Heart left ventricle (tissue), 16 donors: Measurements from ENCODE around the gene ZBTB38. TPM values are rescaled to one million over a fixed set of nuclear protein-coding genes. Genes with fewer than 3 reads are reported as not detected.
A peak's percentile ranks its signal among the peaks of the same experiment; 100 is the strongest.

Source experiments
- ATAC-seq, 4 donors: fragments of 200-7000 bp; cut with Tn5 transposase; one replicate each; pipeline ENCODE4 v1.9.1; 2020 to 2022; ENCODE audit warnings: moderate library complexity in 4 of 4, mild to moderate bottlenecking in 3 of 4, moderate number of reproducible peaks in 1 of 4
- DNase-seq, 5 donors: peaks; one replicate each; pipeline ENCODE4 v3.0.0-alpha.2; 2020
- H3K27ac ChIP-seq, 12 donors: fragments of 200-600 bp; sonication (generic) in 4 of 12; one replicate each; pipeline versions ENCODE4 v1.5.0 to v1.8.0; 2016 to 2022; ENCODE audit warnings: mild to moderate bottlenecking in 2 of 12
- H3K27me3 ChIP-seq, 9 donors: fragments of 200-600 bp; sonication (generic) in 2 of 9; one replicate each; pipeline versions ENCODE4 v1.5.1 to v1.8.0; 2016 to 2022; ENCODE audit warnings: mild to moderate bottlenecking in 3 of 9
- H3K36me3 ChIP-seq, 9 donors: fragments of 200-600 bp; sonication (generic) in 2 of 9; one replicate each; pipeline versions ENCODE4 v1.5.0 to v1.8.0; 2018 to 2022; ENCODE audit warnings: mild to moderate bottlenecking in 2 of 9
- H3K4me1 ChIP-seq, 12 donors: fragments of 200-600 bp; sonication (generic) in 4 of 12; one replicate each; pipeline versions ENCODE4 v1.5.0 to v1.8.0; 2016 to 2022; ENCODE audit warnings: mild to moderate bottlenecking in 3 of 12
- H3K4me3 ChIP-seq, 12 donors: fragments of 200-600 bp; sonication (generic) in 4 of 12; one replicate each; pipeline versions ENCODE4 v1.5.0 to v1.8.0; 2017 to 2022; ENCODE audit warnings: mild to moderate bottlenecking in 9 of 12, moderate library complexity in 4 of 12
- H3K9me3 ChIP-seq, 12 donors: fragments of 200-600 bp; sonication (generic) in 4 of 12; one replicate each; pipeline versions ENCODE4 v1.5.0 to v1.8.0; 2016 to 2022; ENCODE audit warnings: mild to moderate bottlenecking in 1 of 12
- POLR2A ChIP-seq, 2 donors: fragments of 450-650 bp; IDR thresholded peaks; one replicate each; pipeline ENCODE4 v1.6.1; 2017; ENCODE audit warnings: antibody characterized with exemption in 2 of 2, mild to moderate bottlenecking in 2 of 2, moderate library complexity in 2 of 2
- WGBS, 4 donors: extraction: QIAGEN DNeasy Blood & Tissue Kit in 2 of 4; methylation state at CpG; one replicate each; pipeline versions ENCODE4 v1.1.5 to v1.1.7; 2013 to 2018; 5-methylcytosine and 5-hydroxymethylcytosine counted together
- intact Hi-C, 10 donors: fragments of 100-400 bp; cut with DNase I; formaldehyde crosslinking; loops; one replicate each; pipeline versions ENCODE4 v1.11.1 to v1.14.2; 2022
- polyA plus RNA-seq, 2 donors: library from polyadenylated mRNA; stranded (reverse); fragments of 200-250 nt; gene quantifications; one replicate each; pipeline ENCODE4 v1.2.3, GENCODE V29; 2013
- total RNA-seq, 9 donors: library from RNA; depleted of rRNA in 2 of 9; stranded (reverse); fragments of >200 nt in 2 of 9; fragmentation: NEBNext Ultra II Directional in 3 of 9; extraction: Animal tissue kit (Norgen Biotek cat#: 25700) in 3 of 9; gene quantifications; one replicate each; pipeline versions ENCODE4 v1.1.0 to v1.2.4, GENCODE V29; 2016 to 2023
- TF ChIP-seq, protein P1 (sequence below), 12 donors: fragments of 200-600 bp; sonication (generic) in 4 of 12; IDR thresholded peaks; one replicate each; pipeline versions ENCODE4 v1.5.0 to v1.8.0; 2018 to 2022; ENCODE audit warnings: antibody characterized with exemption in 12 of 12, mild to moderate bottlenecking in 5 of 12
- donor health status: ischemic (EF 13 %, LVEDD 7.1; RV severe dilation, severe dysfunction).
- donor health status: healthy with polysubstance abuse.
- donor health status: DM: no; HTN: yes; CAD: no.
- donor health status: DM: no; HTN: no; CAD: no.
- donor health status: ischemic (EF 25% LVEDD 6.9; RV normal size, moderate dysfunction).
- donor health status: ischemic (EF 25% LVEDD 5.7; RV mildly dilated, moderate dysfunction).
- donor health status: healthy.
- donor health status: DM: yes; HTN: yes; CAD: no.
- donor health status: ischemic (EF 35%, LVEDD 5.7; RV mildly dilated, moderate dysfunction).
- donor health status: nonischemic (EF 11% LVEDD 7.7; RV severe dilation, severe dysfunction).
- donor health status: DM: yes; HTN: yes; CAD: no.
- donor health status: PGD.
- donor health status: ischemic (EF 29% LVEDD 5.4; RV normal size, mild dysfunction).
- donor health status: nonischemic (EF 23%, LVEDD 6.1; RV moderate dilation, normal function).

The ZBTB38 gene
- total and polyA plus RNA-seq, 11 donors = 15.5 to 189 (median 128) TPM

DNA sequence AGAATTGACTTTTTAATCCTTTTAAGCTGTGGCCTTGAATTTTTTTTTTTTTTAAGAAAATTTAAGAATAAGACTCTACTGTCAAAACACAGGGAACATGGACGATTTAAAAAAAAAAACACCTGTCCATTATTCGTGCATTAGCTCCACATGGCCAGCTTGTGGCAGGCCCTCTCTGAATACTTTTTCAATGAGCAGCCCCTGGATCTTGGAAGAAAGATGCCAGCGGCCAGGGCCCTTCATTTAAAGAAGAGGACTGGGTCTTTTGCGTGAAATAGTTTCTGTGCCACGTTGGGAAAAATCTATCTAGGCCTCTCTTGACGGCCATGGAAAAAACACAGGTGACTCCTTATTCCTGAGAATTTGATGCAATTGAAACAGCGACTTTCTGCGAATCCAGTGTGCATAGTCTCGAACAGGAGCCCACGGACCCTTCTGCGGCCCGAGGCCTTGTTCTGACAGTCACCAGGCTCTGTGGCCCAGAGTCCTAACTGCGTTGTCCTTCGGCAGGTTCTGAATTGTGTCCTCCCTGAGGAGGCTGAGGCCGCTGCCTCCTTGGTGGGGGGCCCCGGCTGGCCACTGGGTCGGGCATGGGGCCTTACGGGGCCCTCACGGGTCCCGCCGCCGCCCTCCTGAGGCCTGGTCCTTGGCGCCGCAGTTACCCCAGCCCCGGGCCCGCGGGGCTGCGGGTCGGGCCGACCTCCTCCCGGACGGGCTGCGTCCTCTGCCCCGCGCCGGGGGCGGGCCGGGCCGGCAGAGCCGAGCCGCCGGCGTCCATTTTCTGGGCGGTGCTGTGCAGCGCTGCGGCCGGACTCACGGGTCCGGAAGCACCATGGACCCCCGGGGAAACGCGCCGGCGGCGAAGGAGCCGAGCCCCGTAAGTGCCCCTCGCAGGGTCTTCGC is 33.5 kb downstream of the ZBTB38 start:
- H3K27me3 ChIP-seq = no peaks in the 10 kb centered on the region
- peaks cover 0 to 4% (median 0%) of the 10 kb centered on the region in 12 donors for H3K9me3 ChIP-seq
- peaks cover 0 to 42% (median 35%) of the 10 kb centered on the region in 9 donors for H3K36me3 ChIP-seq
- DNase-seq (peak; percentile 57 to 86 (median 64)), ATAC-seq (peak; percentile 18 to 84 (median 55))
- WGBS, 4 donors = 4 to 20% (median 7%) methylated on average over 12 to 59 of the region's 59 CpGs
- H3K27ac ChIP-seq = peak overlapping the region; percentile 94 to 99 (median 98)
- H3K4me1 ChIP-seq = peaks cover 8 to 73% (median 52%) of the 10 kb centered on the region in 12 donors
- TF ChIP-seq, protein P1, sequence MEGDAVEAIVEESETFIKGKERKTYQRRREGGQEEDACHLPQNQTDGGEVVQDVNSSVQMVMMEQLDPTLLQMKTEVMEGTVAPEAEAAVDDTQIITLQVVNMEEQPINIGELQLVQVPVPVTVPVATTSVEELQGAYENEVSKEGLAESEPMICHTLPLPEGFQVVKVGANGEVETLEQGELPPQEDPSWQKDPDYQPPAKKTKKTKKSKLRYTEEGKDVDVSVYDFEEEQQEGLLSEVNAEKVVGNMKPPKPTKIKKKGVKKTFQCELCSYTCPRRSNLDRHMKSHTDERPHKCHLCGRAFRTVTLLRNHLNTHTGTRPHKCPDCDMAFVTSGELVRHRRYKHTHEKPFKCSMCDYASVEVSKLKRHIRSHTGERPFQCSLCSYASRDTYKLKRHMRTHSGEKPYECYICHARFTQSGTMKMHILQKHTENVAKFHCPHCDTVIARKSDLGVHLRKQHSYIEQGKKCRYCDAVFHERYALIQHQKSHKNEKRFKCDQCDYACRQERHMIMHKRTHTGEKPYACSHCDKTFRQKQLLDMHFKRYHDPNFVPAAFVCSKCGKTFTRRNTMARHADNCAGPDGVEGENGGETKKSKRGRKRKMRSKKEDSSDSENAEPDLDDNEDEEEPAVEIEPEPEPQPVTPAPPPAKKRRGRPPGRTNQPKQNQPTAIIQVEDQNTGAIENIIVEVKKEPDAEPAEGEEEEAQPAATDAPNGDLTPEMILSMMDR (IDR thresholded peaks at IDR 0.05) = peak in 1 of 12 donors; percentile 24
- no peak for TF ChIP-seq POLR2A (IDR thresholded peaks at IDR 0.05)
- peak overlapping the region; percentile 62 to 92 (median 72) for H3K4me3 ChIP-seq
- intact Hi-C loops = loop anchor here (1.0 to 5.0 kb wide), 6 partner anchors 33 to 41 kb away; partner anchors contain the start of gene ZBTB38 (in 8 of the 10)

DNA sequence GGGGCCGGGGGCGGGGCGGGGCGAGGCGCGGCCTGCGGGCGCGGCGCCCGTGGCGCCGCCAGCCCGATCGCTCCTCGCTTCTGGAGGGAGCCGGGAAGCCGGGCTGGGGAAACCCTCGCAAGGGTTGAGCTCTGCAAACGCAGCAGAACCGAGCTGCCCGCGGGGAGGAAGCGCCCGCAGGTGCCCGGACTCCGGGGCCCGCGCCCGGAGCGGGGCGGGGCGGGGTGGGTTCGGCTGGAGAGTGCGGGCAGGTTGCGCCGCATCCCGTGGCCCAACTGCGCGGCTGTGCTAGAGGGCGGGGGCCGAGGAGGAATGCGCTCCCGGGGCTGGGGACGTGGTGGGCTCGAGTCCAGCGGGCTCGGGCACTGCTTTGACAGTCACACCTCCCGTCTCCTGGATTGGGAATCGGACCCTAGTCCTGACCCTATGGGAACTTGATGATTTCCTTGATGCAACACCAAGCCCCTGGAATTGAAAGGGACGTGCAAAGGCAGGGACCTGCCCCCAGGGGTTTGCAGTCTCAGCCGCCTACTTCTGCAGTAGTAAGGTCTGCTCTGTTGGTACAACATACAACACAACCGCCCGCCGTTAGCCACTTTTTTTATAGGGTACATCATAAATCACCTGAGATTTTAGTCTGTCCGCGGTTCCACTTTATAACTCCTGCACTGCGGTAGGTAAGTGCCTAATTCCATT is 34.3 kb downstream of the ZBTB38 start:
- no peaks in the 10 kb centered on the region for H3K27me3 ChIP-seq
- DNase-seq (peak; percentile 79 to 88 (median 88)), ATAC-seq (peak; percentile 69 to 84 (median 80))
- intact Hi-C loops = loop anchor here (1.0 to 5.0 kb wide), 6 partner anchors 33 to 40 kb away; partner anchors contain the start of gene ZBTB38 (in 8 of the 10)
- H3K4me3 ChIP-seq = peak overlapping the region; percentile 62 to 92 (median 72)
- peak overlapping the region; percentile 94 to 99 (median 98) for H3K27ac ChIP-seq
- peaks cover 0 to 42% (median 37%) of the 10 kb centered on the region in 9 donors for H3K36me3 ChIP-seq
- TF ChIP-seq, protein P1 (IDR thresholded peaks at IDR 0.05) = peak in 1 of 12 donors; percentile 7
- TF ChIP-seq POLR2A (IDR thresholded peaks at IDR 0.05) = peak in 1 of 2 donors; percentile 57
- H3K4me1 ChIP-seq = peaks cover 8 to 81% (median 58%) of the 10 kb centered on the region in 12 donors
- no peaks in the 10 kb centered on the region for H3K9me3 ChIP-seq
- WGBS, 4 donors = 1 to 14% (median 3%) methylated on average over 11 to 58 of the region's 58 CpGs

DNA sequence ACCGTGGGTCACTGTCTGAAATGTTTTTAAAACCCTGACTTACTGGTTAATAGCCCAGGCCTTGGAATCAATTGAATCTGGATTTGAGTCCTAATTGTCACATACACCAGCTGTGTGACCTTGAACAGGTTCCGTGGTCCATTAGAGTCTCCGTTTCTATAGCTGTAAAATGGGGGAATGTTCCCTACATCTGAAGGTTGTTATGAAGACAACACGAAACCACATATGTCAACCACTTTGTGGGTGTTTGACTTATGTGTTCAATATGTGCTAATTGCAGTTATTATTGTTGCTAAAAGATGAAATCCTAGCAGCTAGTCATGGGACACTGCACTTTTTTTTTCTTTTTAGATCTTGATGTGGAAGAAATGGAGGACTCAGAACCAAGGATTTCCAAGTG is 35.3 kb downstream of the ZBTB38 start:
- TF ChIP-seq POLR2A (IDR thresholded peaks at IDR 0.05) = no peak
- TF ChIP-seq, protein P1 (IDR thresholded peaks at IDR 0.05) = no peak
- Histone ChIP-seq H3K36me3 (peaks cover 0 to 51% (median 43%) of the 10 kb centered on the region in 9 donors), H3K27me3 (no peaks in the 10 kb centered on the region), H3K4me3 (peak overlapping the region in 10 of 12 donors; percentile 66 to 82 (median 72)), H3K9me3 (no peaks in the 10 kb centered on the region), H3K4me1 (peaks cover 8 to 90% (median 65%) of the 10 kb centered on the region in 12 donors), H3K27ac (peak overlapping the region; percentile 94 to 99 (median 98))
- no peak for DNase-seq
- 67 to 77% (median 71%) methylated on average over 4 of the region's 4 CpGs for WGBS, 4 donors
- ATAC-seq = no peak
- intact Hi-C loops = loop anchor here in 9 of 10 donors (2.0 to 5.0 kb wide), 5 partner anchors 35 to 39 kb away; partner anchors contain the start of gene ZBTB38 (in 8 of the 9)
